HEK293 (cell line): ENCODE measurements around the gene USP35.

Experiments used
- CTCF ChIA-PET: fragments of 350-600 bp; formaldehyde crosslinking; extraction: SDS; loops from one replicate; lab custom pipeline; 2021; ENCODE audit warnings: antibody characterized with exemption; lab: Yijun Ruan, JAX
- POLR2A ChIA-PET: fragments of 300-600 bp; formaldehyde crosslinking; extraction: SDS; loops from one replicate; lab custom pipeline; 2020; ENCODE audit warnings: antibody characterized with exemption, inconsistent platforms; lab: Yijun Ruan, JAX
- H3K27ac ChIP-seq: fragments of 200-500 bp; sonication (Bioruptor generic); 2 replicates; pipeline ENCODE4 v1.5.1; 2014; ENCODE audit warnings: low read depth, low read length, control low read depth, inconsistent platforms; ENCODE audit errors: extremely low read depth
- H3K36me3 ChIP-seq, 2 experiments: fragments of 200-500 bp in 1 of 2; sonication (Bioruptor generic) in 1 of 2; 1 replicate in 1 of 2; 2 replicates in 1 of 2; pipeline ENCODE4 v1.5.1; 2014 to 2017; ENCODE audit warnings: inconsistent platforms in 2 of 2, low read length in 2 of 2; ENCODE audit not compliant: control insufficient read depth in 2 of 2, insufficient read depth in 1 of 2
- H3K4me1 ChIP-seq: fragments of 200-500 bp; sonication (Bioruptor generic); 2 replicates; pipeline ENCODE4 v1.5.1; 2014; ENCODE audit warnings: mild to moderate bottlenecking, low read length, inconsistent platforms; ENCODE audit not compliant: control insufficient read depth, insufficient read depth
- H3K4me3 ChIP-seq: 2 replicates; pipeline ENCODE4 v1.5.1; 2011; ENCODE audit warnings: low read depth, mild to moderate bottlenecking, control low read depth, low read length, moderate library complexity
- H3K9me3 ChIP-seq: fragments of 200-500 bp; sonication (Bioruptor generic); 2 replicates; pipeline ENCODE4 v1.5.1; 2014; ENCODE audit warnings: low read depth, low read length, inconsistent platforms; ENCODE audit not compliant: control insufficient read depth, insufficient read depth
- FEZF1 ChIP-seq: fragments of 450-650 bp; formaldehyde crosslinking; IDR thresholded peaks from 2 replicates; pipeline ENCODE4 v1.5.1; 2016; ENCODE audit warnings: missing biosample characterization, missing genetic modification characterization
- HOXD13 ChIP-seq: sonication (generic); formaldehyde crosslinking; IDR thresholded peaks from 2 replicates; pipeline ENCODE4 v1.8.0; 2022; ENCODE audit warnings: missing genetic modification reagents, borderline replicate concordance
- KLF7 ChIP-seq: fragments of 450-650 bp; formaldehyde crosslinking; IDR thresholded peaks from 2 replicates; pipeline ENCODE4 v1.5.1; 2016; ENCODE audit warnings: missing biosample characterization, missing genetic modification characterization, borderline replicate concordance
- MEIS1 ChIP-seq: sonication (generic); formaldehyde crosslinking; IDR thresholded peaks from 2 replicates; pipeline ENCODE4 v1.8.1; 2022; ENCODE audit warnings: missing genetic modification reagents, mild to moderate bottlenecking, borderline replicate concordance
- SP2 ChIP-seq: fragments of 450-650 bp; formaldehyde crosslinking; IDR thresholded peaks from 2 replicates; pipeline ENCODE4 v1.5.1; 2016; ENCODE audit warnings: missing biosample characterization, missing genetic modification characterization
- SP3 ChIP-seq: fragments of 450-650 bp; formaldehyde crosslinking; IDR thresholded peaks from 2 replicates; pipeline ENCODE4 v1.5.1; 2016; ENCODE audit warnings: missing biosample characterization, missing genetic modification characterization
- WT1 ChIP-seq: fragments of 450-650 bp; formaldehyde crosslinking; IDR thresholded peaks from 2 replicates; pipeline ENCODE4 v1.5.1; 2016; ENCODE audit warnings: missing biosample characterization, missing genetic modification characterization
- ZBTB17 ChIP-seq: fragments of 450-650 bp; formaldehyde crosslinking; IDR thresholded peaks from 2 replicates; pipeline ENCODE4 v1.5.1; 2016; ENCODE audit warnings: missing biosample characterization, missing genetic modification characterization
- ZIC2 ChIP-seq: fragments of 450-650 bp; formaldehyde crosslinking; IDR thresholded peaks from 2 replicates; pipeline ENCODE4 v1.5.1; 2016; ENCODE audit warnings: missing biosample characterization, missing genetic modification characterization
- ZNF114 ChIP-seq: fragments of 450-650 bp; formaldehyde crosslinking; IDR thresholded peaks from 2 replicates; pipeline ENCODE4 v1.5.0; 2017; ENCODE audit warnings: missing biosample characterization, missing genetic modification characterization
- ZNF19 ChIP-seq: fragments of 450-650 bp; formaldehyde crosslinking; IDR thresholded peaks from 2 replicates; pipeline ENCODE4; 2016; ENCODE audit warnings: missing biosample characterization, missing genetic modification characterization, low read depth
- ZNF248 ChIP-seq: fragments of 450-650 bp; formaldehyde crosslinking; IDR thresholded peaks from 2 replicates; pipeline ENCODE4 v1.5.1; 2017; ENCODE audit warnings: missing biosample characterization, missing genetic modification characterization
- ZNF416 ChIP-seq: fragments of 450-650 bp; formaldehyde crosslinking; IDR thresholded peaks from 2 replicates; pipeline ENCODE4 v1.5.1; 2016; ENCODE audit warnings: missing biosample characterization, missing genetic modification characterization
- ZNF433 ChIP-seq: fragments of 450-650 bp; formaldehyde crosslinking; IDR thresholded peaks from 2 replicates; pipeline ENCODE4 v1.5.1; 2016; ENCODE audit warnings: missing biosample characterization, missing genetic modification characterization, low read depth
- ZNF548 ChIP-seq: fragments of 450-650 bp; formaldehyde crosslinking; IDR thresholded peaks from 2 replicates; pipeline ENCODE4 v1.5.1; 2016; ENCODE audit warnings: missing biosample characterization, missing genetic modification characterization
- ZNF571 ChIP-seq: fragments of 450-650 bp; formaldehyde crosslinking; IDR thresholded peaks from 2 replicates; pipeline ENCODE4 v1.5.0; 2017; ENCODE audit warnings: missing biosample characterization, missing genetic modification characterization
- ZNF791 ChIP-seq: fragments of 450-650 bp; formaldehyde crosslinking; IDR thresholded peaks from 2 replicates; pipeline ENCODE4 v1.5.1; 2016; ENCODE audit warnings: missing biosample characterization, missing genetic modification characterization
- TF ChIP-seq, protein P1 (sequence below): fragments of 450-650 bp; formaldehyde crosslinking; IDR thresholded peaks from 2 replicates; pipeline ENCODE4 v1.5.1; 2016; ENCODE audit warnings: missing biosample characterization, missing genetic modification characterization
- TF ChIP-seq, protein P2 (sequence below): fragments of 450-650 bp; formaldehyde crosslinking; IDR thresholded peaks from 2 replicates; pipeline ENCODE4 v1.5.1; 2017; ENCODE audit warnings: missing biosample characterization, missing genetic modification characterization
- TF ChIP-seq, protein P3 (sequence below): fragments of 450-650 bp; formaldehyde crosslinking; IDR thresholded peaks from 2 replicates; pipeline ENCODE4 v1.5.1; 2016; ENCODE audit warnings: missing biosample characterization, missing genetic modification characterization
- TF ChIP-seq, protein P4 (sequence below): fragments of 450-650 bp; formaldehyde crosslinking; conservative IDR thresholded peaks from 2 replicates; pipeline ENCODE4 v1.5.1; 2016; ENCODE audit warnings: low read depth, missing biosample characterization, missing genetic modification characterization
- TF ChIP-seq, protein P5 (sequence below): sonication (generic); formaldehyde crosslinking; IDR thresholded peaks from 2 replicates; pipeline ENCODE4 v1.8.1; 2022; ENCODE audit warnings: mild to moderate bottlenecking, moderate library complexity, missing genetic modification reagents

Gene USP35

DNA sequence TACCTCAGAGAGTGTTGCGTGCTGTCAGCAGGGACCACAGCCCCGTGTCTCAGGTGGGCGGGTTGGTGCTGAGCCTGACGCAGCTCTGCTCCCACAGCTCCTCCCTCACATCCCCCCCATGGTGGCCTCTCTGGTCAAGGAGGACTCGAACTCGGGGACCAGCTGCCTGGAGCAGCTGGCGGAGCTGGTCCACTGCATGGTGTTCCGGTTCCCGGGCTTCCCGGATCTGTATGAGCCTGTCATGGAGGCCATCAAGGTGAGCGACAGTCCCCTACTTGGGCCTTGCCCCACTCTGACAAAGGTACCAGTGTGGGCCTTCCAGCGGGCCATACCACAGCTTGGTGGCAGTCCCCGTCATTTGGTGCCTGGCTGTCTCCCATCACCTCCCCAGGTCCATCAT is 11.8 kb downstream of the USP35 start (continued):
- TF ChIP-seq, protein P1, sequence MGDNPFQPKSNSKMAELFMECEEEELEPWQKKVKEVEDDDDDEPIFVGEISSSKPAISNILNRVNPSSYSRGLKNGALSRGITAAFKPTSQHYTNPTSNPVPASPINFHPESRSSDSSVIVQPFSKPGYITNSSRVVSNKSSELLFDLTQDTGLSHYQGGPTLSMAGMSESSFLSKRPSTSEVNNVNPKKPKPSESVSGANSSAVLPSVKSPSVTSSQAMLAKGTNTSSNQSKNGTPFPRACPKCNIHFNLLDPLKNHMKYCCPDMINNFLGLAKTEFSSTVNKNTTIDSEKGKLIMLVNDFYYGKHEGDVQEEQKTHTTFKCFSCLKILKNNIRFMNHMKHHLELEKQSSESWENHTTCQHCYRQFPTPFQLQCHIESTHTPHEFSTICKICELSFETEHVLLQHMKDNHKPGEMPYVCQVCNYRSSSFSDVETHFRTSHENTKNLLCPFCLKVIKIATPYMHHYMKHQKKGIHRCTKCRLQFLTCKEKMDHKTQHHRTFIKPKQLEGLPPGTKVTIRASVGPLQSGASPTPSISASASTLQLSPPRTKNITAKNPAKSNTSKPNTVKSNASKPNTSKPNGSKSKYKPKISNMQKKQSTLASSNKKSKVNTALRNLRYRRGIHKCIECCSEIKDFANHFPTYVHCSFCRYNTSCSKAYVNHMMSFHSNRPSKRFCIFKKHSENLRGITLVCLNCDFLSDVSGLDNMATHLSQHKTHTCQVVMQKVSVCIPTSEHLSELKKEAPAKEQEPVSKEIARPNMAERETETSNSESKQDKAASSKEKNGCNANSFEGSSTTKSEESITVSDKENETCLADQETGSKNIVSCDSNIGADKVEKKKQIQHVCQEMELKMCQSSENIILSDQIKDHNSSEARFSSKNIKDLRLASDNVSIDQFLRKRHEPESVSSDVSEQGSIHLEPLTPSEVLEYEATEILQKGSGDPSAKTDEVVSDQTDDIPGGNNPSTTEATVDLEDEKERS (tag by site-specific recombination), result no peak
- TF ChIP-seq HOXD13 (CRISPR knock-in tag) (no peak), KLF7 (tag by site-specific recombination) (no peak), SP3 (no peak)

DNA sequence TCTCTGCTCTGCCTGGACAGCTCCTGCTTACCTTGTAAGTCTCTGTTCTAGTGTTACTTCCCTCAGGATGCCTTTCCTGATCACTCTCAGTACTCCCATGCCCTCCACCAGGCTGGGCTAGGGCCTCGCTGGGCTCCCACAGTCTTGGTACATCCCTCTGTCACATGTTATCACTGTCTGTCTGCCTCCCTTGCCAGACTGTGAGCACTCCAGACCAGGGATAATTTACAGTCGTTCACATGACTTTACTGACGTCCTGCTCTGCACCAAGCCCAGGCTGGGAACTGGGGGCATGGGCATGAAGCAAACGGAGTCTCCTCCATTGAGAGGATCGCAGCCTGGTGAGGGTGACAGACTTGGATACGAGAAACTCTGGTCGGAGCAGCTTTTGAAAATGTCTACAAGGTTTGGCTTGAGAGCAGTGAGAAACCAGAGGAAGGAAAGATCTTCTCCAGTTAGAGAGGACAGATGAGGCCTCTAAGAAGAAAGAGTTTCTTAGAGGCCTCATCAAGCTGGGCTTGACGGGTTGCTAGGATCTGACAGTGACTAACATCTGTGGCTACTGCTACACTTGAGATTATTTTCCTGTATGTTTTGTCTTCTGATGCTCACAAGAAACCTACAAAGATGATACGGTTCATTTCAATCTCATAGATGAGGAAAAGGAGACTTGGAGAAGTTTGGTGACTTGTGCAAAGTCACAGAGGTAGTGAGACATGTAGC is 12.5 kb downstream of the USP35 start:
- no peak overlapping the region for H3K4me3 ChIP-seq
- no peak for TF ChIP-seq ZNF571
- TF ChIP-seq ZNF433 (tag by site-specific recombination), result no peak
- TF ChIP-seq, protein P2, sequence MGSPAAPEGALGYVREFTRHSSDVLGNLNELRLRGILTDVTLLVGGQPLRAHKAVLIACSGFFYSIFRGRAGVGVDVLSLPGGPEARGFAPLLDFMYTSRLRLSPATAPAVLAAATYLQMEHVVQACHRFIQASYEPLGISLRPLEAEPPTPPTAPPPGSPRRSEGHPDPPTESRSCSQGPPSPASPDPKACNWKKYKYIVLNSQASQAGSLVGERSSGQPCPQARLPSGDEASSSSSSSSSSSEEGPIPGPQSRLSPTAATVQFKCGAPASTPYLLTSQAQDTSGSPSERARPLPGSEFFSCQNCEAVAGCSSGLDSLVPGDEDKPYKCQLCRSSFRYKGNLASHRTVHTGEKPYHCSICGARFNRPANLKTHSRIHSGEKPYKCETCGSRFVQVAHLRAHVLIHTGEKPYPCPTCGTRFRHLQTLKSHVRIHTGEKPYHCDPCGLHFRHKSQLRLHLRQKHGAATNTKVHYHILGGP (tag by site-specific recombination), result no peak
- no peak for TF ChIP-seq ZBTB17
- TF ChIP-seq, protein P3, sequence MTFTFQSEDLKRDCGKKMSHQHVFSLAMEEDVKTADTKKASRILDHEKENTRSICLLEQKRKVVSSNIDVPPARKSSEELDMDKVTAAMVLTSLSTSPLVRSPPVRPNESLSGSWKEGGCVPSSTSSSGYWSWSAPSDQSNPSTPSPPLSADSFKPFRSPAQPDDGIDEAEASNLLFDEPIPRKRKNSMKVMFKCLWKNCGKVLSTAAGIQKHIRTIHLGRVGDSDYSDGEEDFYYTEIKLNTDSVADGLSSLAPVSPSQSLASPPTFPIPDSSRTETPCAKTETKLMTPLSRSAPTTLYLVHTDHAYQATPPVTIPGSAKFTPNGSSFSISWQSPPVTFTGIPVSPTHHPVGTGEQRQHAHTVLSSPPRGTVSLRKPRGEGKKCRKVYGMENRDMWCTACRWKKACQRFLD (tag by site-specific recombination), result no peak
- TF ChIP-seq WT1 (tag by site-specific recombination), result no peak
- TF ChIP-seq ZIC2 (tag by site-specific recombination), result no peak
- TF ChIP-seq ZNF19 (tag by site-specific recombination), result no peak
- no peak for TF ChIP-seq ZNF416
- TF ChIP-seq, protein P4, sequence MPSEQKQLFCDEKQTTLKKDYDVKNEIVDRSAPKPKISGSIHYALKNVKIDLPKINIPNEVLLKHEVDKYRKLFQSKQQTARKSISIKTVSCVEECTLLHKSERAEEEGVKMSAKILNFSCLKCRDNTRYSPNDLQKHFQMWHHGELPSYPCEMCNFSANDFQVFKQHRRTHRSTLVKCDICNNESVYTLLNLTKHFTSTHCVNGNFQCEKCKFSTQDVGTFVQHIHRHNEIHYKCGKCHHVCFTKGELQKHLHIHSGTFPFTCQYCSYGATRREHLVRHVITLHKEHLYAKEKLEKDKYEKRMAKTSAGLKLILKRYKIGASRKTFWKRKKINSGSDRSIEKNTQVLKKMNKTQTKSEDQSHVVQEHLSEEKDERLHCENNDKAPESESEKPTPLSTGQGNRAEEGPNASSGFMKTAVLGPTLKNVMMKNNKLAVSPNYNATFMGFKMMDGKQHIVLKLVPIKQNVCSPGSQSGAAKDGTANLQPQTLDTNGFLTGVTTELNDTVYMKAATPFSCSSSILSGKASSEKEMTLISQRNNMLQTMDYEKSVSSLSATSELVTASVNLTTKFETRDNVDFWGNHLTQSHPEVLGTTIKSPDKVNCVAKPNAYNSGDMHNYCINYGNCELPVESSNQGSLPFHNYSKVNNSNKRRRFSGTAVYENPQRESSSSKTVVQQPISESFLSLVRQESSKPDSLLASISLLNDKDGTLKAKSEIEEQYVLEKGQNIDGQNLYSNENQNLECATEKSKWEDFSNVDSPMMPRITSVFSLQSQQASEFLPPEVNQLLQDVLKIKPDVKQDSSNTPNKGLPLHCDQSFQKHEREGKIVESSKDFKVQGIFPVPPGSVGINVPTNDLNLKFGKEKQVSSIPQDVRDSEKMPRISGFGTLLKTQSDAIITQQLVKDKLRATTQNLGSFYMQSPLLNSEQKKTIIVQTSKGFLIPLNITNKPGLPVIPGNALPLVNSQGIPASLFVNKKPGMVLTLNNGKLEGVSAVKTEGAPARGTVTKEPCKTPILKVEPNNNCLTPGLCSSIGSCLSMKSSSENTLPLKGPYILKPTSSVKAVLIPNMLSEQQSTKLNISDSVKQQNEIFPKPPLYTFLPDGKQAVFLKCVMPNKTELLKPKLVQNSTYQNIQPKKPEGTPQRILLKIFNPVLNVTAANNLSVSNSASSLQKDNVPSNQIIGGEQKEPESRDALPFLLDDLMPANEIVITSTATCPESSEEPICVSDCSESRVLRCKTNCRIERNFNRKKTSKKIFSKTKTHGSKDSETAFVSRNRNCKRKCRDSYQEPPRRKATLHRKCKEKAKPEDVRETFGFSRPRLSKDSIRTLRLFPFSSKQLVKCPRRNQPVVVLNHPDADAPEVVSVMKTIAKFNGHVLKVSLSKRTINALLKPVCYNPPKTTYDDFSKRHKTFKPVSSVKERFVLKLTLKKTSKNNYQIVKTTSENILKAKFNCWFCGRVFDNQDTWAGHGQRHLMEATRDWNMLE (tag by site-specific recombination), result no peak
- TF ChIP-seq, protein P5, sequence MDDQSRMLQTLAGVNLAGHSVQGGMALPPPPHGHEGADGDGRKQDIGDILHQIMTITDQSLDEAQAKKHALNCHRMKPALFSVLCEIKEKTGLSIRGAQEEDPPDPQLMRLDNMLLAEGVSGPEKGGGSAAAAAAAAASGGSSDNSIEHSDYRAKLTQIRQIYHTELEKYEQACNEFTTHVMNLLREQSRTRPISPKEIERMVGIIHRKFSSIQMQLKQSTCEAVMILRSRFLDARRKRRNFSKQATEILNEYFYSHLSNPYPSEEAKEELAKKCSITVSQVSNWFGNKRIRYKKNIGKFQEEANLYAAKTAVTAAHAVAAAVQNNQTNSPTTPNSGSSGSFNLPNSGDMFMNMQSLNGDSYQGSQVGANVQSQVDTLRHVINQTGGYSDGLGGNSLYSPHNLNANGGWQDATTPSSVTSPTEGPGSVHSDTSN, result no peak
- TF ChIP-seq ZNF791 (tag by site-specific recombination), result no peak
- TF ChIP-seq MEIS1 (CRISPR knock-in tag), result no peak
- no peak for TF ChIP-seq SP2 (tag by site-specific recombination)
- no peak for TF ChIP-seq FEZF1
- TF ChIP-seq ZNF114, result no peak
- no peak for TF ChIP-seq ZNF248 (tag by site-specific recombination)
- no peak for TF ChIP-seq ZNF548
- ChIA-PET CTCF (no interaction called here), POLR2A (interaction anchor here (1.2 kb wide), 1 partner anchor 13 kb away, joined by 3 read pairs; the partner anchor contains the start of genes KCTD21 and USP35)
- H3K9me3 ChIP-seq, result no peaks in the 10 kb centered on the region
- peaks cover 0 to 61% of the 10 kb centered on the region in 2 experiments; a peak in 1 of 3 replicates for H3K36me3 ChIP-seq
- H3K4me1 ChIP-seq, result no peaks in the 10 kb centered on the region
- H3K27ac ChIP-seq, result no peak overlapping the region
